Neutrophil (primary cell): ENCODE data around the gene CCNDBP1.

Source experiments
- H3K27ac ChIP-seq: fragments of 200-600 bp; sonication (generic); 2 replicates; pipeline ENCODE4 v1.5.1; 2016; ENCODE audit warnings: mild to moderate bottlenecking, moderate library complexity
- H3K27me3 ChIP-seq: fragments of 200-600 bp; sonication (generic); 2 replicates; pipeline ENCODE4 v1.6.0; 2016; ENCODE audit warnings: mild to moderate bottlenecking
- H3K36me3 ChIP-seq: fragments of 200-600 bp; sonication (generic); 2 replicates; pipeline ENCODE4 v1.5.1; 2017
- H3K4me1 ChIP-seq, 2 experiments: fragments of 200-600 bp in 1 of 2; sonication (generic) in 1 of 2; 1 replicate in 1 of 2; 2 replicates in 1 of 2; pipeline versions ENCODE4 v1.5.1 to v1.6.1; 2013 to 2016; ENCODE audit warnings: low read depth in 1 of 2, low read length in 1 of 2, mild to moderate bottlenecking in 1 of 2, moderate library complexity in 1 of 2; ENCODE audit not compliant: control insufficient read depth in 1 of 2, insufficient read depth in 1 of 2
- H3K4me3 ChIP-seq, 2 experiments: fragments of 200-600 bp in 1 of 2; sonication (generic) in 1 of 2; 1 replicate in 1 of 2; 2 replicates in 1 of 2; pipeline ENCODE4 v1.5.1; 2013 to 2016; ENCODE audit warnings: low read depth in 1 of 2, low read length in 1 of 2, mild to moderate bottlenecking in 1 of 2, moderate library complexity in 1 of 2
- H3K9me3 ChIP-seq: fragments of 200-600 bp; sonication (generic); 2 replicates; pipeline ENCODE4 v1.5.1; 2016
- CTCF ChIP-seq: fragments of 200-600 bp; sonication (generic); IDR thresholded peaks from 2 replicates; pipeline ENCODE4 v1.5.1; 2016; ENCODE audit warnings: antibody characterized with exemption

Gene CCNDBP1

GRCh38 chr15:43198992-43199391 lies 13.8 kb downstream of the CCNDBP1 start:
- TF ChIP-seq CTCF: no peak
- Histone ChIP-seq H3K9me3 (no peaks in the 10 kb centered on the region), H3K4me3 (no peak overlapping the region), H3K27ac (no peak overlapping the region), H3K27me3 (no peaks in the 10 kb centered on the region), H3K36me3 (peaks cover 55% of the 10 kb centered on the region), H3K4me1 (no peaks in the 10 kb centered on the region)

- H3K36me3 ChIP-seq: peaks cover 44% of the 10 kb centered on the region
- H3K4me3 ChIP-seq: no peak overlapping the region
- H3K27me3 ChIP-seq: no peaks in the 10 kb centered on the region
- H3K27ac ChIP-seq: no peak overlapping the region
- TF ChIP-seq CTCF: no peak
- no peaks in the 10 kb centered on the region for H3K9me3 ChIP-seq
- no peaks in the 10 kb centered on the region for H3K4me1 ChIP-seq
These were observed 14.8 kb downstream of the CCNDBP1 start for GRCh38 chr15:43199945-43200488.

GRCh38 chr15:43204016-43204901 lies 19.1 kb downstream of the CCNDBP1 start:
- Histone ChIP-seq H3K27me3 (peaks cover 27% of the 10 kb centered on the region), H3K4me1 (no peaks in the 10 kb centered on the region), H3K9me3 (no peaks in the 10 kb centered on the region), H3K27ac (no peak overlapping the region), H3K4me3 (no peak overlapping the region), H3K36me3 (peaks cover 2% of the 10 kb centered on the region)
- TF ChIP-seq CTCF: no peak

- no peak for TF ChIP-seq CTCF
- H3K4me3 ChIP-seq: no peak overlapping the region
- peaks cover 43% of the 10 kb centered on the region for H3K27me3 ChIP-seq
These were observed 20.9 kb downstream of the CCNDBP1 start for GRCh38 chr15:43206054-43206453.

DNA sequence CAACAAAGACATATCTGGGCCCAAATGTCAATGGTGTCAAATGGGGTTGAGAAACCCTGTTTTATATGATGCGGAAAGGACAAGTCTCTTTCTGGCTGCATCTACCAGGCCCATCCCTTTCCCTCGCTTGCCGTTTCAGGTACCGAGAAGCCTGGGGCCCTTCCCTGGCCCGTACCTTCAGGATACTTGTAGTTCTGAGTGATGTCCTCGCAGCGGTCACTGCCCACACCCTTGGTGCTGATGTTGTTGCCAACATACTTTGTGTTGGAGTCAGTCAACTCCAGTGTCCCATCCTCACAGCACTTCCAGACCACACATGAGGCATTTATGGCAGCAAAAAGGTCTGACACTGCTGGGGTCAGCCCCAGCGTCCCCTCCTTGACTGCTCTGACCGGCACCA lies 21.8 kb downstream of the CCNDBP1 start:
- no peak for TF ChIP-seq CTCF
- H3K27ac ChIP-seq: no peak overlapping the region

More at GRCh38 chr15:43206054-43206453, 20.9 kb downstream of the CCNDBP1 start:
- Histone ChIP-seq H3K4me1 (no peaks in the 10 kb centered on the region), H3K36me3 (no peaks in the 10 kb centered on the region), H3K27ac (no peak overlapping the region), H3K9me3 (no peaks in the 10 kb centered on the region)

More for the DNA sequence above, 21.8 kb downstream of the CCNDBP1 start:
- Histone ChIP-seq H3K4me3 (no peak overlapping the region), H3K9me3 (no peaks in the 10 kb centered on the region), H3K4me1 (no peaks in the 10 kb centered on the region), H3K36me3 (no peaks in the 10 kb centered on the region), H3K27me3 (peaks cover 43% of the 10 kb centered on the region)
